Measurements from ENCODE around the gene OPN4. TPM values are rescaled to one million over a fixed set of nuclear protein-coding genes. Genes with fewer than 3 reads are reported as not detected.

Gene OPN4
- total and polyA plus RNA-seq, 9 of the 15 experiments (the other 6 are each of a cell fraction or from before 2014, with no cell fraction given), result not detected

DNA sequence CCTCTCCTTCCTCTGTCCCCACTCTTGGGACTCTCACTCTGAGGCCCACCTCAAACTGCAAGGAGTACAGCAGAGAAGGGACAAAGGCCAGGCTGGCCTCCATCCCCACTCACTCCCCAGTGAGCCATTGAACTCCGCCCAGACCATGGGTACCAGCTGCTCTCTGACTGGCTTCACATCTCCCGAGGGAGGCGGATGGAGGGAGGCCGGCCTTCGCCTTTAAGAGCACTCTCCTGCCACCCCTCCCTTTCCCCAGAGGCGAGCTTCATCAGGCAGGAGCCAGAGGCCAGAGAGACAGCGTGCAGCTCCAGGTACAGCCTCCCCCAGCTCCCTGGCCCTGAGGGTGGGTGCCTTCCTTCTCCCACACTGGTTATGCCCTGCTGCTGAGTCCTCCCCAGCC lies 12.2 kb downstream of the OPN4 start:
- H3K36me3 ChIP-seq (ENCODE audit: control insufficient read depth, insufficient read depth, low read length), result no peaks in the 10 kb centered on the region
- H3K9ac ChIP-seq (ENCODE audit: insufficient read depth in 1 of 2, low read depth in 2 of 2, low read length in 2 of 2), result no peak overlapping the region
- no peaks in the 10 kb centered on the region for H3K9me3 ChIP-seq (replicated peaks; ENCODE audit: control insufficient read depth, insufficient read depth, low read depth, low read length)
- WGBS (ENCODE audit: insufficient coverage, low coverage, missing lambda C conversion rate), result 3% methylated on average over 4 of the region's 7 CpGs
- ATAC-seq (no peak), FAIRE-seq (no peak), DNase-seq (ENCODE audit: extremely low read depth in 1 of 4, low spot score in 3 of 4) (no peak)
- H3K4me2 ChIP-seq (ENCODE audit: insufficient read depth, low read length), result no peak overlapping the region
- no peaks in the 10 kb centered on the region for H3K9me1 ChIP-seq (ENCODE audit: control insufficient read depth, insufficient read depth, low read length)
- H2AFZ ChIP-seq (ENCODE audit: low read depth, low read length), result no peak overlapping the region
- in situ Hi-C loops (cut with MboI), result no loop called here
- no TSS peak for BruUV-seq (replicated peaks)
- ChIA-PET POLR2A (no interaction called here), CTCF (ENCODE audit: low intra/inter-chr PET ratio) (no interaction called here)
- H3K79me2 ChIP-seq (ENCODE audit: control insufficient read depth, insufficient read depth, low read length), result no peaks in the 10 kb centered on the region
- peaks cover 0 to 72% of the 10 kb centered on the region in 2 experiments; a peak in 3 of 5 replicates for H3K27me3 ChIP-seq (ENCODE audit: control insufficient read depth in 2 of 2, insufficient read depth in 2 of 2, low read length in 2 of 2)
- intact Hi-C loops (cut with micrococcal nuclease), result no loop called here
- no peak overlapping the region for H3K27ac ChIP-seq (ENCODE audit: extremely low read depth, low read depth, low read length)
- H3K4me3 ChIP-seq, result no peak overlapping the region
- peaks cover 0 to 9% of the 10 kb centered on the region in 2 experiments; a peak in 2 of 5 replicates for H3K4me1 ChIP-seq (replicated peaks in 1 of 2; ENCODE audit: control insufficient read depth in 2 of 2, insufficient read depth in 2 of 2, low read length in 2 of 2)
- no peaks in the 10 kb centered on the region for H4K20me1 ChIP-seq (replicated peaks; ENCODE audit: control insufficient read depth, insufficient read depth, low read length)
- TF ChIP-seq, protein P1, sequence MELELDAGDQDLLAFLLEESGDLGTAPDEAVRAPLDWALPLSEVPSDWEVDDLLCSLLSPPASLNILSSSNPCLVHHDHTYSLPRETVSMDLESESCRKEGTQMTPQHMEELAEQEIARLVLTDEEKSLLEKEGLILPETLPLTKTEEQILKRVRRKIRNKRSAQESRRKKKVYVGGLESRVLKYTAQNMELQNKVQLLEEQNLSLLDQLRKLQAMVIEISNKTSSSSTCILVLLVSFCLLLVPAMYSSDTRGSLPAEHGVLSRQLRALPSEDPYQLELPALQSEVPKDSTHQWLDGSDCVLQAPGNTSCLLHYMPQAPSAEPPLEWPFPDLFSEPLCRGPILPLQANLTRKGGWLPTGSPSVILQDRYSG (tag; conservative IDR thresholded peaks at IDR 0.05; ENCODE audit: low read depth), result no peak
- TF ChIP-seq HNRNPLL (IDR thresholded peaks at IDR 0.05; ENCODE audit: low read depth, low read length, poor library complexity, severe bottlenecking) (no peak), DMBX1 (CRISPR knock-in tag; IDR thresholded peaks at IDR 0.05; ENCODE audit: borderline replicate concordance) (no peak), RBM15 (IDR thresholded peaks at IDR 0.05; ENCODE audit: insufficient read depth, low read length) (no peak), NUFIP1 (IDR thresholded peaks at IDR 0.05; ENCODE audit: partially characterized antibody) (no peak), TAF15 (IDR thresholded peaks at IDR 0.05; ENCODE audit: low read depth, low read length) (no peak), CBX5 (IDR thresholded peaks at IDR 0.05; ENCODE audit: borderline replicate concordance, low read depth) (no peak), REST (IDR thresholded peaks at IDR 0.05; ENCODE audit: borderline replicate concordance) (no peak), REST (CRISPR knock-in tag; IDR thresholded peaks at IDR 0.05; ENCODE audit: low read depth) (no peak)
- TF ChIP-seq, protein P2, sequence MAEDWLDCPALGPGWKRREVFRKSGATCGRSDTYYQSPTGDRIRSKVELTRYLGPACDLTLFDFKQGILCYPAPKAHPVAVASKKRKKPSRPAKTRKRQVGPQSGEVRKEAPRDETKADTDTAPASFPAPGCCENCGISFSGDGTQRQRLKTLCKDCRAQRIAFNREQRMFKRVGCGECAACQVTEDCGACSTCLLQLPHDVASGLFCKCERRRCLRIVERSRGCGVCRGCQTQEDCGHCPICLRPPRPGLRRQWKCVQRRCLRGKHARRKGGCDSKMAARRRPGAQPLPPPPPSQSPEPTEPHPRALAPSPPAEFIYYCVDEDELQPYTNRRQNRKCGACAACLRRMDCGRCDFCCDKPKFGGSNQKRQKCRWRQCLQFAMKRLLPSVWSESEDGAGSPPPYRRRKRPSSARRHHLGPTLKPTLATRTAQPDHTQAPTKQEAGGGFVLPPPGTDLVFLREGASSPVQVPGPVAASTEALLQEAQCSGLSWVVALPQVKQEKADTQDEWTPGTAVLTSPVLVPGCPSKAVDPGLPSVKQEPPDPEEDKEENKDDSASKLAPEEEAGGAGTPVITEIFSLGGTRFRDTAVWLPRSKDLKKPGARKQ (CRISPR knock-in tag; IDR thresholded peaks at IDR 0.05), result no peak
- TF ChIP-seq, protein P3, sequence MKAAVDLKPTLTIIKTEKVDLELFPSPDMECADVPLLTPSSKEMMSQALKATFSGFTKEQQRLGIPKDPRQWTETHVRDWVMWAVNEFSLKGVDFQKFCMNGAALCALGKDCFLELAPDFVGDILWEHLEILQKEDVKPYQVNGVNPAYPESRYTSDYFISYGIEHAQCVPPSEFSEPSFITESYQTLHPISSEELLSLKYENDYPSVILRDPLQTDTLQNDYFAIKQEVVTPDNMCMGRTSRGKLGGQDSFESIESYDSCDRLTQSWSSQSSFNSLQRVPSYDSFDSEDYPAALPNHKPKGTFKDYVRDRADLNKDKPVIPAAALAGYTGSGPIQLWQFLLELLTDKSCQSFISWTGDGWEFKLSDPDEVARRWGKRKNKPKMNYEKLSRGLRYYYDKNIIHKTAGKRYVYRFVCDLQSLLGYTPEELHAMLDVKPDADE (conservative IDR thresholded peaks at IDR 0.05; ENCODE audit: control insufficient read depth, low read depth, low read length), result no peak
